HG02840 (cell line): ENCODE results near the gene PRKAR2A.
A peak's percentile ranks its signal among the peaks of the same experiment; 100 is the strongest.
"Not testable (repeated sequence)": the region's sequence is repeated elsewhere in the genome, so short reads cannot be mapped to it uniquely, and the experiment has no call there.

Experiments
- ATAC-seq: cut with Tn5 transposase; IDR thresholded peaks from one replicate; pipeline ENCODE4 v1.9.1; 2021; ENCODE audit warnings: mild to moderate bottlenecking, moderate library complexity, moderate number of reproducible peaks; ENCODE audit not compliant: unreplicated experiment, low FRiP score

The PRKAR2A gene

GRCh38 chr3:48738144-48738536 lies 109.5 kb downstream of the PRKAR2A start:
- no peak for ATAC-seq

DNA sequence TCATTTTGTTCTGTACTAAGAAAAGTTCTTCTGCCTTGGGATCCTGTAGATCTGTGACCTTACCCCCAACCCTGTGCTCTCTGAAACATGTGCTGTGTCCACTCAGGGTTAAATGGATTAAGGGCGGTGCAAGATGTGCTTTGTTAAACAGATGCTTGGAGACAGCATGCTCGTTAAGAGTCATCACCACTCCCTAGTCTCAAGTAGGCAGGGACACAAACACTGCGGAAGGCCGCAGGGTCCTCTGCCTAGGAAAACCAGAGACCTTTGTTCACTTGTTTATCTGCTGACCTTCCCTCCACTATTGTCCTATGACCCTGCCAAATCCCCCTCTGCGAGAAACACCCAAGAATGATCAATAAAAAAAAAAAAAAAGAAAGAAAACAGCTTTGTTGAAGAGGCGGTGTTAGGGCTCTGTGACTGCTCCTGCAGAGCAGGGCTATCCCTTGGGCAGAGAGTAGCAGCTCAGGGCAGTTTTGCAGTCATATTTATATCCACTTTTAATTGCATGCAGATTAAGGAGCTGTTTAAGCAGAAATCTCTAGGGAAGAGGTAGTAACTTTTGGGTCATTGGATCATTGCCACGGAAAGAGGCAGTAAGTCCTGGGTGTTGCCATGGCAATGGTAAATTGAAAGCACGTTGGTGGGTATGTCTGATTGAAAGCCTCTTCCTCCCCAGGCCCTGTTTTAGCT lies 112.5 kb downstream of the PRKAR2A start:
- not testable (repeated sequence) for ATAC-seq

- ATAC-seq, result not testable (repeated sequence)
Observed at GRCh38 chr3:48734541-48734940, 113.1 kb downstream of the PRKAR2A start.

- ATAC-seq, result not testable (repeated sequence)
Observed at GRCh38 chr3:48733752-48734518, 113.7 kb downstream of the PRKAR2A start.

DNA sequence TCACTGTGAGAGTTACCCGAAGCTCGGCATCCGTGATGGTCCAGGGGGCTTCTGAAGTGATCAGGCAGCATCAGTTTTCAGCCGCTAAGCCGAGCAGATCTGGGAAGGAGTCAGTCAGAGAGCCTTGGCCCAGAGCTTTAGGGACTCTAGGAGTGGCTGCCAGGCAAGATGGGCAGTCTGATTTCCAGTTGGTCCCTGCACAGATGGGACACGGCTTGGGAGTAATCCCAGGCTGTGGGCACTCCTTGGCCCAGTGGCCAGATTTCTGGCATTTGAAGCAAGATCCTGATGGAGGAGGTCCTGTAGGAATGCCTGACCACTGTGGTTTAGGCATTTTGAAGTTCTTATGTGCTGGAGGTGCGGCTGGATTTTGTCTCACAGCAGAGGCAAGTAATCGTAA lies 120.2 kb downstream of the PRKAR2A start:
- no peak for ATAC-seq

DNA sequence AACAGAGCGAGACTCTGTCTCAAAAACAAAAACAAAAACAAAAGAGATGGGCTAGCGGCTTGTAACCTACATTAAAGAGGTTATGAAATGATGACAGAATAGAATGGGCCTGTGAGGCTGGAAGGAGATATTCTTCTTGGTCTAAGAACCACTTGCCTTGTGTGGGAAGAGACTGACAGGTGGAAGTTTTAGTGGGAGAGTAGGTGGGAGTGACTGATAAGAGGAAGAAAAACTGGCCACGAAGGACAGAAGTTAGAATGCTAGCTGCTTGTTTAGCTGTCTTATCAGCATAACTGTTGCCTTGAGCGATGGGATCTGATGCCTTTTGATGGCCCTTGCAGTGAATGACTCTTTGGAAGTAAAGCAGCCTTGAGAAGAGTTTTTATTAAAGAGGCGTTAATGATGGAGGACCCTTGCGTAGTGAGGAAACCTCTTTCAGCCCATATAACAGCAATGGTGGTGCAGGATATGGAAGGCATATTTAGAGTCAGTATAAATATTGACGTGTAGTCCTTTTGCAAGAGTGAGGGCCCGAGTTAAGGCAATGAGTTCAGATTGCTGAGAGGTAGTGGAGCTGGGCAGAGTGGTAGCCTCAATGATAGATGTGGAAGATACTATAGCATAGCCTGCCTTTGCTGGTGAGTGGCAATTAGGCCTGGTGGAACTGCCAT lies 122.4 kb downstream of the PRKAR2A start:
- not testable (repeated sequence) for ATAC-seq

DNA sequence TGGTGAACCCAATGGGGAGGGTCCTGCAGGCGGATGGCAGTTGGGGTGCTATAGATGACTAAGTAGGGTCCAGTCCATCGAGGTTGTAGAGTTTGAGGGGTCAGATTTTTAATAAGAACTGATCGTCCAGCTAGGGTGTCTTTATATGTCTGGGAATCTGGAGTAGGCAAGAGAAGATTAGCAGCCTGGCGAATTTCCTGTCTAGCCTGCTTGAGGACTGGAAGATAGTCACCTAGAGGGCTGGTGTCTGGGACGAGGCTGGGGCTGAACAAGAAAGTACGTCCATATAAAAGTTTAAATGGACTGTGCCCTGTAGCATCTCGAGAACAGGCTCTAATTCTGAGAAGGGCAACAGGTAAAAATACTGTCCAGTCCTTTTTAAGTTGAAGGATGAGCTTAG lies 123.9 kb downstream of the PRKAR2A start:
- ATAC-seq, result no peak

GRCh38 chr3:48723293-48723692 lies 124.4 kb downstream of the PRKAR2A start:
- not testable (repeated sequence) for ATAC-seq

DNA sequence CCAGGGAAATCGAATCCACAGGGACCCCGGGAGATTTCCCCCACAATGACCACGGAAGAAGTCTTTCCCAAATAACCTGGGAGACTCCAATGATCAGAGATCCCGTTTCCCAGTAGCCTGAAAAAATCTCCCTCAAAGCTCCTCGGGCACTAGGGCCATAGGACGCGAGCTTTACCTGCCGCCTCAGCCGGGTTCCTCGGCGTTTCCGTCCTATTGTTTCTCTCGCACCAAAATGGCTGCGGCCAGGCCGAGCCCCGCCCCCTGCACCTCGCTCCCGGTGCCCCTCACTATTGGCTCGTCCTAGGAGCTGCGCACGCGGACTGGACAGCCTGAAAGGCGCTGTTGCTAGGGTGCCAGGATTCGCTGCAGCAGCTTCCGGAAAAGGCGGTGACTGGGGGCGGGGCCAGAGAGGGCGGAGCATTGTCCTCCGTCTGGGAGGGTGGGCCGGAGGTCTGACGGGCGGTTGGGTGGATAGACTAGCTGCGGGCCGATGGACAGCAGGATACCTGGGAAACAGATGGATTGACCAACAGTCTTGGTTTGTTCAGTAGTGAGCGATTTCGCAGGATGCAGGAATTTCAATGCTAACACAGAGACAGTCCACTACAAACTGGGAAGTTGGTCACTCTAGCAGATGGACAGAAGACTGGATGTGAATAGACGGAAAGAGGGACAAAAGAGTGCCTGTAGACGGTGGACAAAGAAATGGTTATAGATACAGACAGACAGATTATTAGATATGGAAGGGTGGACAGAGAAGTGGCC lies 130.5 kb downstream of the PRKAR2A start, which contains the start of gene IP6K2:
TSS of gene IP6K2 (minus strand) at position 240 of the 765 bp plus-strand sequence. CDS start 21,930 bp downstream, outside the sequence.
- ATAC-seq, result peak; percentile 97

DNA sequence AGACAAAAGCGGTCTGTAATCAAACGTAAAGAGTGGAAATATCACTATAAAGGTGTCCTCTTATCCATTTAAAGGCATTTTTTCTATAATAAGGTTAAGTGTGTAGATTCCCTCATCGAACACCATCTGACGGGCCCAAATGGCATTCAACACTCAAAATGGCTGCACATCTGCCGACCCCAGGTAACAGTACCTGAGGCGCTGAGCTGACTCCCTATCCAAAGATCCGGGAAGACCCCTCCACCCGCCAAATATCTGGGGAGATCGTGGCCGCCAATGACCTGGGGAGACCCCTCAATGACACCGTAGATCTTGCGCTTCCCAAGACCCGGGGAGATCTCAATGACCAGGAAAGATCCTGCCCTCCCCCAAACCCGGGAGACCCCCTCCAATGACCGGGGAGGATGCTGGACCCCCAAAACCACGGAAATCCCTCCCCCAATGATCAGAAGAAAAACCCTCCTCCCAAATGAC lies 131.1 kb downstream of the PRKAR2A start:
- no peak for ATAC-seq

- no peak for ATAC-seq
Observed at GRCh38 chr3:48715174-48715800, 132.4 kb downstream of the PRKAR2A start.

DNA sequence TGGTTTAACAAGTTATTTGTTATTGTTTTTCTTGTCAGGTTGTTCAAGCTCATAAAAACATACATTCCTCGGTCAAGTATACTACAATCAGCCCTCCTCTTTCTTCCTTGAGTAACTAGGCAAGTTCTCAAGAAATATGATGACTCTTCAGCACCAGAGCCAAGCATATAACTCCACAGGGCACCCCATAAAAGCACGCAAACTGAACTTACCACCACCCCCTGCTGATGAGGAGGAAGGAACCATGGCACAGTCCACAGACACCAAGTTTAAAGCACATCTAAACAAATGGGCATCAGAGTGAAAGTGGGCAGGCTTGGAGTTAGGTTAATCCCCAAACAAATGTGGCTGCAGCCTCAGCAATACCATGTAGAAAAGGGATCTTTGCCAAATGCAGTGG lies 135.9 kb downstream of the PRKAR2A start:
- no peak for ATAC-seq

DNA sequence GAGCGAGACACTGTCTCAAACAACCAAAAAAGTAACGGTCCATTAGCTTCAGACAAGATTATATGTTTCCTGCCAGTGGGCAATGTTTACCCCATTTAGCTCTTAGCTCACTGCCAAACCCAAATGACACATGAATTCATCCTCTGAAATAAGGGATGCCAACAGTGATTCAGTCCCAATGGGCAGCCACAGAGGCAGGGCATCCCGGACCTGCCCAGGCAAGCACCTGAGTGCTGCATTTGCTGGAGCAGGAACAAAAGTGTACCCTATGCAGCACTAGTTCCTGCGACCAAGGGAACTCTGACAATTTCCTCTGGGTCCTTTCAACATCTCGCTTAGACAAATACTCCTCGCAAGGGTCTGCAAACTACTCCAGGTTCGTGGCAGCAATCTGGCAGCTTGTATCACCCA lies 138.6 kb downstream of the PRKAR2A start:
- no peak for ATAC-seq

- ATAC-seq, result no peak
Observed at GRCh38 chr3:48708481-48708889, 139.2 kb downstream of the PRKAR2A start.

GRCh38 chr3:48707157-48707556 lies 140.5 kb downstream of the PRKAR2A start:
- no peak for ATAC-seq

- no peak for ATAC-seq
Observed at GRCh38 chr3:48702320-48702920, 145.3 kb downstream of the PRKAR2A start.

GRCh38 chr3:48700731-48701405 lies 146.8 kb downstream of the PRKAR2A start:
- no peak for ATAC-seq

DNA sequence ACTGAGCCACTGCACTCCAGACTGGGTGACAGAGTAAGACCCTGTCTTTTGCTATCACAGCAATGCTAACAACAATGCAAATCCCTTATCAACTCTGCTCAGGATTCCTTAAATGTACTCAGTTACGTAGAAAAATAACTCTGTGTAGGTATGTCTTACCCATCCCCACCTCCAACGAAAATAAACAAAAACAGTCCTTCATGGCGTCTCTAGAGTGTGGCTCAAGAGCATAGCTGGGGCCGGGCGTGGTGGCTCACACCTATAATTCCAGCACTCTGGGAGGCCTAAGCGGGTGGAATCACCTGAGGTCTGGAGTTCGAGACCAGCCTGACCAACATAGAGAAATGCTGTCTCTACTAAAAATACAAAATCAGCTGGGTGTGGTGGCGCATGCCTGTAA lies 148.8 kb downstream of the PRKAR2A start:
- no peak for ATAC-seq

GRCh38 chr3:48697952-48698351 lies 149.7 kb downstream of the PRKAR2A start:
- no peak for ATAC-seq
